Coronary artery (tissue), 2 donors: ENCODE measurements around the gene CDH4.

Source experiments
- DNase-seq: peaks from one replicate; pipeline ENCODE4 v3.0.0-alpha.2; 2017; ENCODE audit warnings: low spot score
- H3K27ac ChIP-seq, 2 donors: fragments of 200-600 bp; sonication (generic); one replicate each; pipeline ENCODE4 v1.5.1; 2016 to 2019
- H3K4me3 ChIP-seq: fragments of 200-600 bp; sonication (generic); 2 replicates; pipeline ENCODE4 v1.5.1; 2016; ENCODE audit warnings: mild to moderate bottlenecking, moderate library complexity
- CTCF ChIP-seq: fragments of 200-600 bp; sonication (generic); IDR thresholded peaks from one replicate; pipeline ENCODE4 v1.5.1; 2019; ENCODE audit warnings: antibody characterized with exemption

Gene CDH4

GRCh38 chr20:61954276-61955021 is 702.4 kb downstream of the CDH4 start:
- no peak overlapping the region for H3K27ac ChIP-seq
- DNase-seq = no peak
- TF ChIP-seq CTCF = no peak
- H3K4me3 ChIP-seq = no peak overlapping the region

DNA sequence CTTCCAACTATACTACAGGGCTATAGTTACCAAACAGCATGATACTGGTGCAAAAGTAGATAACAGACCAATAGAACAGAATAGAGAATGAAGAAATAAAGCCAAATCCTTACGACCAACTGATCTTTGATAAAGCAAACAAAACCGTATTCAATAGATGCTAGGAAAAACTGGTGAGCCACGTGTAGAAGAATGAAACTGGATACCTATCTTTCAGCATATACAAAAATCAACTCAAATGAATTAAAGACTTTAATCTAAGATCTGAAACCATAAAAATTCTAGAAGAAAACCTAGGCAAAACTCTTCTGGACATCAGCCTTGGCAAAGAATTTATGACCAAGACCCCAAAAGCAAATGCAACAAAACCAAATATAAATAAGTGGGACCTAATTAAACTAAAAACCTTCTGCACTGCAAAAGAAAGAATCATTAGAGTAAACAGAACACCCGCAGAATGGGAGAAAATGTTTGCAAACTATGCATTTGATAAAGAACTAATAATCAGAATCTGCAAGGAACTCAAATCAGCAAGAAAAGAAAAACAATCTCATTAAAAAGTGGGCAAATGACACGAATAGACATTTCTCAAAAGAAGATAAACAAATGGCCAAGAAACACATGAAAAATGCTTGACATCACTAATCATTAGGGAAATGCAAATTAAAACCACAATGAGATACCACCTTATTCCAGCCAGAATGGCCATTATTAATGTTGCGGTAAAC is 703.8 kb downstream of the CDH4 start:
- DNase-seq = no peak
- TF ChIP-seq CTCF = no peak
- Histone ChIP-seq H3K27ac (no peak overlapping the region), H3K4me3 (no peak overlapping the region)

- Histone ChIP-seq H3K4me3 (no peak overlapping the region), H3K27ac (no peak overlapping the region)
- TF ChIP-seq CTCF = no peak
- no peak for DNase-seq
Measured at GRCh38 chr20:61956396-61957342, 704.6 kb downstream of the CDH4 start.

- no peak overlapping the region for H3K27ac ChIP-seq
- no peak overlapping the region for H3K4me3 ChIP-seq
- DNase-seq = no peak
- no peak for TF ChIP-seq CTCF
Measured at GRCh38 chr20:61957961-61958715, 706.1 kb downstream of the CDH4 start.

GRCh38 chr20:61958773-61959700 is 707.0 kb downstream of the CDH4 start:
- no peak overlapping the region for H3K4me3 ChIP-seq

More at GRCh38 chr20:61958773-61959700, 707.0 kb downstream of the CDH4 start:
- no peak for TF ChIP-seq CTCF
- H3K27ac ChIP-seq = no peak overlapping the region
- no peak for DNase-seq
